Sigmoid colon (tissue), 4 donors: Measurements from ENCODE around the gene RPTOR.

Experiments
- EP300 ChIP-seq, 4 donors: sonication (generic); formaldehyde crosslinking; IDR thresholded peaks; one replicate each; pipeline ENCODE4 v1.6.1; 2017; ENCODE audit warnings: antibody characterized with exemption in 4 of 4
- POLR2A ChIP-seq, 2 donors: fragments of 450-650 bp; IDR thresholded peaks; one replicate each; pipeline ENCODE4 v1.6.1; 2016; ENCODE audit warnings: antibody characterized with exemption in 2 of 2, mild to moderate bottlenecking in 2 of 2, moderate library complexity in 2 of 2
- POLR2AphosphoS5 ChIP-seq, 4 donors: sonication (generic); formaldehyde crosslinking; IDR thresholded peaks; one replicate each; pipeline ENCODE4 v1.6.1; 2017; ENCODE audit warnings: antibody characterized with exemption in 4 of 4
- TF ChIP-seq, protein P1 (sequence below), 4 experiments: fragments of 450-650 bp in 3 of 4; fragments of 200-600 bp in 1 of 4; IDR thresholded peaks; one replicate each; pipeline ENCODE4 v1.5.1; 2016 to 2019; ENCODE audit warnings: antibody characterized with exemption in 4 of 4, mild to moderate bottlenecking in 3 of 4, moderate library complexity in 2 of 4

- TF ChIP-seq, protein P1, sequence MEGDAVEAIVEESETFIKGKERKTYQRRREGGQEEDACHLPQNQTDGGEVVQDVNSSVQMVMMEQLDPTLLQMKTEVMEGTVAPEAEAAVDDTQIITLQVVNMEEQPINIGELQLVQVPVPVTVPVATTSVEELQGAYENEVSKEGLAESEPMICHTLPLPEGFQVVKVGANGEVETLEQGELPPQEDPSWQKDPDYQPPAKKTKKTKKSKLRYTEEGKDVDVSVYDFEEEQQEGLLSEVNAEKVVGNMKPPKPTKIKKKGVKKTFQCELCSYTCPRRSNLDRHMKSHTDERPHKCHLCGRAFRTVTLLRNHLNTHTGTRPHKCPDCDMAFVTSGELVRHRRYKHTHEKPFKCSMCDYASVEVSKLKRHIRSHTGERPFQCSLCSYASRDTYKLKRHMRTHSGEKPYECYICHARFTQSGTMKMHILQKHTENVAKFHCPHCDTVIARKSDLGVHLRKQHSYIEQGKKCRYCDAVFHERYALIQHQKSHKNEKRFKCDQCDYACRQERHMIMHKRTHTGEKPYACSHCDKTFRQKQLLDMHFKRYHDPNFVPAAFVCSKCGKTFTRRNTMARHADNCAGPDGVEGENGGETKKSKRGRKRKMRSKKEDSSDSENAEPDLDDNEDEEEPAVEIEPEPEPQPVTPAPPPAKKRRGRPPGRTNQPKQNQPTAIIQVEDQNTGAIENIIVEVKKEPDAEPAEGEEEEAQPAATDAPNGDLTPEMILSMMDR (IDR thresholded peaks at IDR 0.05), result no peak
- no peak for TF ChIP-seq POLR2A (IDR thresholded peaks at IDR 0.05)
- no peak for TF ChIP-seq POLR2AphosphoS5 (IDR thresholded peaks at IDR 0.05)
- TF ChIP-seq EP300 (IDR thresholded peaks at IDR 0.05), result no peak
Observed at GRCh38 chr17:80592243-80592642, 47.6 kb downstream of the RPTOR start.
